HG03045 (cell line): ENCODE results near the gene APBB2.
A peak's percentile ranks its signal among the peaks of the same experiment; 100 is the strongest.
"Not testable (repeated sequence)": the region's sequence is repeated elsewhere in the genome, so short reads cannot be mapped to it uniquely, and the experiment has no call there.

ENCODE experiments used
- ATAC-seq: cut with Tn5 transposase; IDR thresholded peaks from one replicate; pipeline ENCODE4 v1.9.1; 2021; ENCODE audit warnings: mild to moderate bottlenecking, moderate library complexity; ENCODE audit not compliant: unreplicated experiment

The APBB2 gene

DNA sequence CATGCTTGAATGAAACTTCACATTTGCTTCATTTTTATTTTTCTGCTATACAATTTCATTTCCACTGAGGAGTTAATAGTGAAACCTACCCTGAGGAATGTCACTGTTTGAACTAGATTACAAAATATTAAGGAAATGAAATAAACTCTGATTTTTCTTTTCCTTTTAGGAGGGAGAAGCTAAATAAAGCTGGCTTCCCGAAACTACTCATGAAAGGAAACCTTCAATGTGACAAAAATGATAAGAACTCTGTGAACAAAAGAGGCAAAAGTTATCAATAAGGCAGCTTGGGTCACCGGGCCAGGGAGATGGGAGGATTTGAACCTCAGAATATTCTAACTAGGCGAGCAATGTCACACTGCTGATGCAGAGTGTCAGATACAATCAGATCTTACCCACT lies 185.2 kb downstream of the APBB2 start:
- no peak for ATAC-seq

DNA sequence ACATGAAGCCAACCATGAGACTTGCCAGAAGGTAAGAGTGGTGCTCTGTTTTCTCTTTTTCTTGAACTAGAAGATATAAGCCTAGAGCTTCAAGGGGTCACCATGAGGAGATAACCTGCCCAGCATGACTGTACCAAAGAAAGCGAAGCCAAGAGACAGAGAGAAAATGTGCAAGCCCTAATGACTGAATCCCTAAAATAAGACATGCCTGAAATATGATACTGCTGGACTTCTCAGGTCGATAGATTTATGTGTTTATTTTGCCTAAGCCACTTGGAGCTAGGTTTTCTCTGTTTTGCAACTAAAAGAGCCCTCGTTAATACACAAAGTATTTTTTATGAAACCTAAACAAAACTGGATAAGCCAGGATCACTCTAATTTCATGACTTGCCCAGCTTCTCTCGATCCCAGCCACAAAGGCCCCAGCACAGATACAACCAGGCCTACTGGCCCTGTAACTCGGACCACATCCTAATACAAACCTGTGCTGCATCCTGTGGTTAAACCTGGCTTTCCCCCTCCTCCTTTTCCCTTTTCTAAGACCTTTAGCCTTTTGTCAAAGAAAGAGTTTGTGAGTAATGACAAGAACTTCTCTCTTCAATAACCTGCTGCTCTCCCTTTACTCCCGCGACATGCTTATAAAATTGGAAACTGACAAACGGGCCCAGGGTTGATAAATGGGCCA lies 185.8 kb downstream of the APBB2 start:
- no peak for ATAC-seq

DNA sequence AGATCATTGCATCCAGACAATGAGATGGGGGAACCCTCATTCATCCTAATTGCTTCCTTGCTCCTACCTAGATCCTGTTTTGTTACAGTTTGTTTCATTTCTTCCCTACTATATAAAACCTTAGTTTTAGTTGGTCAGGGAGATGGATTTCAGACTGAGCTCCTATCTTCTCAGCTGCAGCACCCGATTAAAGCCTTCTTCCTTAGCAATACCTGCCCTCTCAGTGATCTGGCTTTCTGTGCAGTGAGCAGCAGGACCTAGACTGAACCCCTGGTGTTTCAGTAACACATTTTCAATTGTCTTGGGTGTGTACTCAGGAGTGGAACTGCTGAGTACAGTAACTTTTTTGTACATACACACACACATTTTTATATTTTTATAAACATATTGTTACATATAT lies 187.4 kb downstream of the APBB2 start:
- ATAC-seq = no peak

DNA sequence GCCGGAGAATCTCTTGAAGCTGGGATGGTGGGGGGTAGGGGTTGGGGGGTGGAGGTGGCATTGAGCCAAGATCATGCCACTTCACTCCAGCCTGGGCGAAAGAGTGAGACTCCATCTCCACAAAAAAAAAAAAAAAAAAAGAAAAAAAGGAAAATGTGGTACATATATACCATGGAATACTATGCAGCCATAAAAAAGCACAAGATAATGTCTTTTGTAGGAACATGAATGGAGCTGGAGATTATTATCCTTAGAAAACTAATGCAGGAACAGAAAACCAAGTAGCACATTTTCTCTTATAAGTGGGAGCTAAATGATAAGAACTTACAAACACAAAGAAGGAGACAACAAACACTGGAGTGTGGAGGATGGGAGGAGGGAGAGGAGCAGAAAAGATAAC lies 188.5 kb downstream of the APBB2 start:
- ATAC-seq = no peak

DNA sequence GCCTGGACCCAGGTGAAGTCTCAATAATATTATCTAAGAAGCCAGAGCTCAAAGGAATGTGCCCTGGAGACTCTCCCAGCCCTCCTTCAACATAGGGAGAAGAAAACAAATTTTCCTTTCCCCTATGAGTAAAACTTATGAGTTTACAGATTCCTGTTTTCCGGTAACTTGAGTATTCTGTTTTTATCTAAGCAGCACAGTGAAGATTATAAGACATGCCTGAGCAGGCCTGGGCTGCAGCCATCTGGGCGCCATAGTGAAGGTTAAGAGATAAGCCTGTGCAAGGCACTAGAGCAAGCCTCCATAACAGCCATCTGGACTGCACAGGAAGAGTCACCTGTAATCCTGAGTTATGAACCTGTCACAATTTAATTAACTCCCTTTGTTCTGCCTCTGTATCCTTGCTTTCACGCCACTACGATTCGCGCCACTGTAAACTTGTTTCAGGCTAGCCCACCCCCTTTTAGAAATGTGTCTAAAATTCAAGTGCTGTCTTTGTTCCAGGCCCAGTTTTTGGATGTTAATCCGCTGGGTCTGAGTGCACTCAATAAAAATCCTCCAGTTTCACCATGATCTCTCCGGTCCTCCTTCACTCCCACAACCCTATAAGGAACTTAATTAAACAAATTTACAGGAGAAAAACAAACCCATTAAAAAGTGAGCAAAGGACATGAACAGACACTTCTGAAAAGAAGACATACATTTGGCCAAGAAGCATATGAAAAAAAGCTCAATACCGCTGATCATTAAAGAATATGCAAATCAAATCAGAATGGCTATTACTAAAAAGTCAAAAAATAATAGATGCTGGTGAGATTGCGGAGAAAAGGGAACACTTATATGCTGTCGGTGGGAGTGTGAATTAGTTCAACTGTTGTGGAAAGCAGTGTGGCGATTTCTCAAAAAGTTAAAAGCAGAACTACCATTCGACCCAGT lies 189.5 kb downstream of the APBB2 start:
- ATAC-seq = no peak

DNA sequence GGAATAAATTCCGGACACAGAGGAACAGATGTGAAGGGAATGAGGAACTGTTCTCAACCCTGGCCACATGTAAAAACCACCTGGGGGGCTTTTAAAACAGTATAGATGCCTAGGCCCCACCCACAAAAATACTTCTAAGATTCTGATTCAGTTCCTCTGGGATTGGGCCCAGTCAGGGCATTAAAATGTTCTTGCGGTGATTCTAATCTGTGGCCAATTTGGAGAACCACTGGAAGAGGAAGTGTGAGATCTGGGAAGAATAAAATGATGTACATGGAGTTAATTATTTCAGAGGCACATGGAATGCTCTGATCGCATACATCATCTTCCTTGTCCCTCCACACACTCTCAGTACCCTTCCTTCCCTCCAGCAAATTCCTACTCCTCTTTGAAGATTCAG lies 192.2 kb downstream of the APBB2 start:
- no peak for ATAC-seq

DNA sequence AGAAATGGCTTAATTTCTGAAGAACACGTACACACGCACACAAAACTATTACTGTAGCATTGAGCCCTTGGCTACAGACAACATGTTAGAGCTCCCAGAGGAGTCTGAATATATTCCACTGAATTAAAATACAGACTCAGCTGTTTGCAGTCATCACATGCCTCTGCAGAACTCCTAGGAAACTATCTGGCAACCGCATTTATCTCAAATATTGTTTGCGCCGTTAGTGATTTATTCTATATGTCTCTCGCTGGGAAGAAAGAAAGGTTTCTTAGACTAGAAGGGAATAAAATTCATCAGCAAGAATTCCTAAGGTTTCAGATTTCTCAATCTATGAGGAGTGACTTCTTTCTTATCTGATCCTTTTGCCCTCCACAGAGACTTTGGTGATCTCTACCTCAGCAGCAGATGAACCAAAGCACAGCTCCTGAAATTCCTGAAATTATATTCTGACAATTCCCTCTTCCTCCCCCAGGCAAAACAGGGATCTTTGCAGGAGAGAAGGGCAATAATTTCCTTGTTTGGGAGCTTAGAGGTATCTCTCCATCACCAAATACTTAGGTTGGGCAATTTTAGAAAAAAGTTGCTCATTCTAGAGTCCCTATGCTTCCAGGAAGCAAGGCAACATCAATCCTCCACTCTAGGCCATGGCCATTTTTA lies 199.2 kb downstream of the APBB2 start:
- no peak for ATAC-seq

DNA sequence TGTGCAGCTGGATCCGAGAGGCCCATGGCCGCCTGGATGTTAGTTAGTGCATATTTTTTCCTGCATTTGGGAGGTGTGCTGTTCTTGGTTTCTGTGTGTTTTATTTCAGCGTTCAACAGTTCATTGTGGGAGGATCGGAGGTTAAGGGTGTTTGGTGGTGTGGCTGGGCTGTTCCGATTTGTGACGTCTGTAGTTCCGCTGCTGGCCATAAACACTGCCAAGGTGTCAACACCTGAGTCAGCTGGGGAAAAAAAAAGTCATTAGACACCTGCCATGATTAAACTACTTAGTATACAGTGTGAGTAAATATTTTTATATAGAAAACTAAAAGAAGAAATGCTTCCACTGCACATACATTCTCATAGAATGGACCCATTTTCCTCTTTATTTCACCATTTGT lies 200.2 kb downstream of the APBB2 start:
- no peak for ATAC-seq

DNA sequence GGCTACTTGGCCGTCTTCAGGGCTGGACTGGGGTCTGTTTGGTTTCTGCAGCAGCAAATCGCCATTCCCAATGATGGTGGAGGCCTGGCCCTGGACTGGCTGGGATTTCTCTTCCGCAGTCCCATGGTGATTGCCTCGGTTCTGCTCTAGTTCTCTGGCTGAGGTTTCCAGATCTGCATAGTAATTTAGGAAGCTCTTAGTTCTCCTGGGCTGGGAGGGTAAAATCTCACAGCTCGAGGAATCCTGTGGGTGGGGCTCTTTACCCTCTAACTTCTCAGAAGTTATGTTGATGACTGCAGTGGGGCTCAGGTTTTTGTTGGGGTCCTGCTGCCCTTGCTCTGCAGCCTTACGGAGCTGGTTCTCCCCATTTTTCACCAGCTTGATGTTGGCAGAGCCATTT lies 200.6 kb downstream of the APBB2 start:
- no peak for ATAC-seq

DNA sequence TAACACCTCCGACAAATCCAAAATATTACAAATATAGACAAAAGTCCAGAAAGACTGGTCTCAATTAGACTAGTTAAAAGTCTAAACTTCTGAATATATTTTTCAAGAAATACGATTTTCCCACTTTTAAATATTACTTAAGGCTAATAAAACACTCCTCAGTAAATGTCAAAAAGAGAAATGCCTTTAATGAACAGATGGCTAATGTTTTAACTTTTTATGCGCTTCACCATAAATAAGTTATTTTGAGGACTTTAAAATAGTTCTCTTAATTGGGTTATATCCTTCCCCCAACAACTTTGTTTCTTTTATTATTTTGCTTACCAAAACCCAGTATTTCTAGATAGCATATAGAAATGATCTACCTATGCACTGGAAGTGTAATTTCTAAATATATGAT lies 201.4 kb downstream of the APBB2 start:
- ATAC-seq = no peak

DNA sequence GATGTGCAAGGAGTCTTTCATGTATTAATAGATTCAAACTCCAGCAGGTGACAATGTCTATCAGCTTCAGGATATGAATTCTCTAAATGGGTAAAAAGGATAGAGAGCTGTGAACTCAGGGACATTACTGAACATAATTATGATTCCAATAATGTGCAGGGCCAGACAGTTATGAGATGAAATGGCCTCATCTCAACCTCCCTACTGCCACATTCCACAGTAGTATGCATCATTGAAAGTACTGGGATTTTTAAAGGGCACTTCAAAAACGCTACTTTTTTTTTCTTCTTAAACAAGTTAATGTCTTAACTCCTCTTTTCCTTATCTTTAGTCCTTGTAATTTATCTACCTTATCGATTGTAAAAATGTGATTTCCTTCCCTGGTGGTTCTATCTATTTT lies 202.0 kb downstream of the APBB2 start:
- no peak for ATAC-seq

DNA sequence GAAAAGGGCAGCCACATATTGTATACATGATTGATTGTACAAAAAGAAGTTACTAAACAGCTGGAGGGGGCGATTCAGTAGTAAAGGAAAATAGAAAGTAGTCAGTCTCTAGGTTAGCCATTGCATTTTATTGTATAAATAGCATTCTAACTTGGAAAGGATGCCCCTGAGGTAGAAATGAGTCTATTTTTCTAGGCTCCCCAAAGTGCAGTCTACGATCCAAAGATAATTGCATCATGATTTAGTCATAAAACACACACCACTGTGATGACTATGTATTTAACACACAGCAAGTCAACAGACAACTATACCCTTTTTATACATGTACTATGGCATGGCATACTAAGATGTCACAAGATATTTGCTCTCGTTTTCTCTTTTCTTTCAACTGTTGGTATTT lies 204.9 kb downstream of the APBB2 start:
- ATAC-seq = no peak

DNA sequence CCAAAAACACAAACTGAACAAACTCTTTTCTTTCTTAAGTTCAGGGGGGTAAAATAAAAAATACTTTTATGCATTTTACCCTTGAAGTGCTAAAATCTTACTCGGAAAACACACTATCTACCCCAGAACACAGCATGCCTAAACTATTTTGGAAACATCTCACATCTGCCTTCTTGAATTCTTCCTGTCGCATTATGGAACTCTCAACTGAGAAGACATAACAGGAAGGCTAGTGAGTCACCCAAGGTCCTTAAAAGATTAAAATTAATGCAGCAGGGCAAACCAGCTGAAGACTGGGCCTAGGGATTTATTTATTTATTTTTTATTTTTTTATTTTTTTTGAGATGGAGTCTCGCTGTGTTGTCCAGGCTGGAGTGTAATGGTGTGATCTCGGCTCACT lies 208.2 kb downstream of the APBB2 start:
- no peak for ATAC-seq

DNA sequence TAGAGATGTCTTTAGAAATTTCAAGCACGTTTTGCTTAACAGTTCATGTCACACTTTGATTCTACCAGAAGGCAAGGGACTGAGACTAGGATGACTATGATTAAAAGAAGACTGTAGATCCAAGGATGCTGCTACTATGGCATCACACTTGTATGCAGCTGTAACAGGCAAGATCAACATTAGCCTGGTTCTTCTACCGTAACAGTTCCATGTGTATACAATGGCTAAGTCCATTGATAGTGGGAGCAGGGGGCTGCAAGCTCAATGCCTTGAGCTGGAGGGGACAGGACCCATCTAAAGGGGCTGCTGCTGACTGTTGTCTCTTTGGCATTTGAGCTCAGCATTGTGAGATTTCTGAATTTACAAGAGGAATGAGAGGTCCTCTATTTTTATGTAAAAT lies 212.0 kb downstream of the APBB2 start:
- no peak for ATAC-seq

DNA sequence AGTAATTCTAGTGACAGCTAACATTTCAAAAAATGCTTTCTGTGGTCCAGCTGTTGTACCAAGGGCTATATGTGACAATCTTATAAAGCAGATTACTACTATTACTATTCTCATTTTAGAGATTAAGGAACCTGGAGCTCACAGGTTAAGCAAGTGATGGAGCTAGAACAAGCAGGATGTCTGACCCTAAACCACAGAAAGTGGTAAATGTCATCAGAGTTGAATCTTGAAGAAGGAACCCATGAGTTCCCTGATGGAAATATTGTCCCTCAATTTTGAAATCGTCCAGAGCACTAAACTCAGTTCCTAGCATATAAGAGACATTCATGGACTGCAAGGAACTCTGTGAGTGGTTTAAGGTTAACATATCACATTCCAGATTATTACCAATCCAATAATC lies 214.0 kb downstream of the APBB2 start:
- ATAC-seq = no peak

DNA sequence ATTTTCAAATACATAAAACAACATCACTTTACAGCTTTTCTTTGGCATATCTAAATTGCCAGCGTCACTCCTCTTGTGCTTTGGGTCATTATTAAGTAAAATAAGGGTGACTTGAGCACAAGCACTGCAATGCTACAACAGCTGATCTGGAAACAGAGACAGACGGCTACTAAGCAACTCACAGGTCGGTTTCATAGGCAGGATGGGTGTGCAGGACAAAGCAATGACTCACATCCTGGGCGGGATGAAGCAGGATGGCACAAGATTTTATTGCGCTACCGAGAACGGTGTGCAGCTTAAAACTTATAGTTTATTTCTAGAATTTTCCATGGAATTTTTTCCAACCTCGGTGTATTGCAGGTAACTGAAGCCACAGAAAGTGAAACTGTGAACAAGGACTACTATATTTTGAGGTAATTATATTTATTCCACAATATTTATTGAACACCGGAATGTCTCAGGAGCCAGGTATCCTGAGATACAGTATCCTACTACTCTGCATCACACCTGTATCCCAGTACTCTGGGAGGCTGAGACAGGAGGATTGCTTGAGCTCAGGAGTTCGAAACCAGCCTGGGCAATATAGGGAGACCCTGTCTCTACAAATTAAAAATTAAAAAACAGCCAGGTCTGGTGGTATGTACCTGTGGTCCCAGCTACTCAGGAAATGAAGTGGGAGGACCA lies 215.5 kb downstream of the APBB2 start:
- no peak for ATAC-seq

DNA sequence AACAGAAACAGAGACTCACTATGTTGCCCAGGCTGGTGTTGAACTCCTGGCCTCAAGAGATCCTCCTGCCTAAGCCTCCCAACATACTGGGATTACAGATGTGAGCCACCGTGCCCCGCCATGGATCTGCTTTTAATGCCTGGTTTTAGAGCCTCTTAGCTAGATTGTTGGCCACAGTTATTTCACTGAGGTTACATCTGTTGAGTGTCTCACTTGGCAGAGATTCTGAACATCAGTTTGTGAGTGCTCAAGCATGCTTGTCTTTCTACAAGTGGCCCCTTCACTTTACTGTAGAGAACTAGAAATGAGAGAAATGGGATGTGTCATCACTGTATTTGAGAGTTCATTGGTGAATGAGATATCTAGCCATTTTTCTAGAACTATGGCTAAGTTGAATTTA lies 218.5 kb downstream of the APBB2 start:
- no peak for ATAC-seq

DNA sequence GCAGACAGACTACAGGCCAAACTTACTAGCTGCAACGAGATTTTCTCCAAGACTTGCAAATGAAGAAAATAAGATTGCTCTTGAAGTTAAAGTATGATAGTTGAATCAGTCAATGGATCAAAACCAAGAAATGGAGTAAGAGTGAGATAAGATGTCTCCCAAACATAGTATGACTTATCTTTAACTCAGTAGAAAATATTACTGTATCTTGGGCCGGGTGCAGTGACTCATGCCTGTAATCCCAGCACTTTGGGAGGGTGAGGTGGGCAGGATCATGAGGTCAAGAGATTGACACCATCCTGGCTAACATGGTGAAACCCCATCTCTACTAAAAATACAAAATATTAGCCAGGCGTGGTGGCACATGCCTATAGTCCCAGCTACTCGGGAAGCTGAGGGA lies 220.0 kb downstream of the APBB2 start:
- ATAC-seq = not testable (repeated sequence)

DNA sequence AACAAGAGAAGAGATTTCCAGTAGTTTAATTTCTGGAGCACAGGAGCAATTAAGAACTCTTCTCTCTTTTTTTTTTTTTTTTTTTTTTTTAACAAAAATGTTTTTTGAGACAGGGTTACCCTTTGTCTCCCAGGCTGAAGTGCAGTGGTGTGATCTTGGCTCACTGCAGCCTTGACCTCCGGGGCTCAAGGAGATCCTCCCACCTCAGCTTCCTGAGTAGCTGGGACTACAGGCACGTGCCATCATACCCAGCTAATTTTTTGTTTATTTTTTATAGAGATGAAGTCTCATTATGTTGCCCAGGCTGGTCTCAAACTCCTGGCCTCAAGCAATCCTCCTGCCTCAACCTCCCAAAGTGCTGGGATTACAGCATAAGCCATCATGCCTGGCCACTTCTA lies 221.0 kb downstream of the APBB2 start:
- not testable (repeated sequence) for ATAC-seq

DNA sequence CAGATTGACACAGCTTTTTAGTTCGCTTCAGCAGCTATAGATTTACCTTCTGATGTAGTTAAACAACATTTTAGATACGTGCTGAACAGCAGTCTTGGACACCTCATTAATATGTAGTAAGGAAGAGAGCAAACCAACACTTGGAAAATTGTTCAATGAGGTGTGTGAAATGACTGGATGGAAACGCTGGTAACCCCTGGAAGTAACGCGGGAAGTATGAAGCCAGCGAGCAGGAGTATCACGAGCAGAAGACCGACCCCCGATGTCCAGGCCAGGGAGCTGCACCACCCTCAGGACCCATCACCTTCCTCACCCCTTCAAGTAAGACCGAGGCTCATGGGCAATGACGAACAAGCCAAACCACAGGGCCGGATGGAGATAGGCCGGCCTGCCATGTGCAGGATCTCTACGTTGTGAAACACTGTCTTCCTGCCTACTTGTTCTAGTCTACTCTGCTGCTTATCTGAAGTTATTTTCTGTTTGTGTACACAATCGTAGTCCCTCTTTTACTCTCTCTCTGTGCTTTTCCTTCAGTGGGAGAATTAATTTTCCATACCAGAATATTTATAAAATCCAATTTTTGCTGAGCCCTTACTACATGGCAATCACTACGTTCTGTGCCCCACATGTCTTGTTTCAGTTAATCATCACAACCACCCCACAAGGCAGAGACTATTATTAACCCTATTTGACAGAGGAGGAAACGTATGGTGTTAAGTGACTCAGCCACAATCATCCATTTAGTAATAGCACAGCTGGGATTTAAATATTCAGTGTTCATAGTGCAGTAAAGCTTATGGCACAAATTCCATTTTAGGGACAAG lies 221.7 kb downstream of the APBB2 start:
- peak; percentile 57 for ATAC-seq
